NCI-H1105 treated with DMSO at 0.1 percent for 48 hours (cell line): ENCODE data around the gene WDR64.
"Not testable (repeated sequence)": the region's sequence is repeated elsewhere in the genome, so short reads cannot be mapped to it uniquely, and the experiment has no call there.

Experiments used
- DNase-seq: peaks from one replicate; lab custom pipeline; 2025; lab: John Stamatoyannopoulos, UW

WDR64 gene

GRCh38 chr1:241701483-241702295 lies 49.6 kb downstream of the WDR64 start:
- peak; percentile 5 for DNase-seq

GRCh38 chr1:241702442-241703373 lies 50.6 kb downstream of the WDR64 start:
- DNase-seq = no peak

GRCh38 chr1:241703739-241704138 lies 51.7 kb downstream of the WDR64 start:
- not testable (repeated sequence) for DNase-seq

- DNase-seq = no peak
Measured at GRCh38 chr1:241706257-241706656, 54.2 kb downstream of the WDR64 start.

GRCh38 chr1:241706967-241707366 lies 54.9 kb downstream of the WDR64 start:
- no peak for DNase-seq

- no peak for DNase-seq
Measured at GRCh38 chr1:241707442-241707841, 55.4 kb downstream of the WDR64 start.

- no peak for DNase-seq
Measured at GRCh38 chr1:241711326-241711725, 59.2 kb downstream of the WDR64 start.

GRCh38 chr1:241713316-241713715 lies 61.2 kb downstream of the WDR64 start:
- DNase-seq = no peak

- no peak for DNase-seq
Measured at GRCh38 chr1:241714321-241715218, 62.5 kb downstream of the WDR64 start.

GRCh38 chr1:241715435-241715834 lies 63.4 kb downstream of the WDR64 start:
- no peak for DNase-seq

- no peak for DNase-seq
Measured at GRCh38 chr1:241715956-241716355, 63.9 kb downstream of the WDR64 start.

GRCh38 chr1:241716915-241717656 lies 65.0 kb downstream of the WDR64 start:
- no peak for DNase-seq

- DNase-seq = peak; percentile 58
Measured at GRCh38 chr1:241717975-241718374, 65.9 kb downstream of the WDR64 start.

GRCh38 chr1:241721011-241721410 lies 68.9 kb downstream of the WDR64 start:
- DNase-seq = no peak

GRCh38 chr1:241722947-241723346 lies 70.9 kb downstream of the WDR64 start:
- no peak for DNase-seq

GRCh38 chr1:241724741-241725356 lies 72.8 kb downstream of the WDR64 start:
- DNase-seq = no peak

- DNase-seq = no peak
Measured at GRCh38 chr1:241730031-241730430, 78.0 kb downstream of the WDR64 start.

GRCh38 chr1:241733899-241734298 lies 81.8 kb downstream of the WDR64 start:
- DNase-seq = no peak

- no peak for DNase-seq
Measured at GRCh38 chr1:241734533-241734932, 82.5 kb downstream of the WDR64 start.

- not testable (repeated sequence) for DNase-seq
Measured at GRCh38 chr1:241735493-241735926, 83.4 kb downstream of the WDR64 start.

- DNase-seq = no peak
Measured at GRCh38 chr1:241736387-241736786, 84.3 kb downstream of the WDR64 start.
